HCT116 (cell line): ENCODE results near the gene SMAD7.

Experiments used
- EZH2phosphoT487 ChIP-seq: fragments of 200-600 bp; IDR thresholded peaks from 2 replicates; pipeline ENCODE4 v1.6.1; 2018; ENCODE audit warnings: antibody characterized with exemption, borderline replicate concordance
- RAD21 ChIP-seq: IDR thresholded peaks from 2 replicates; pipeline ENCODE4 v1.6.1; 2012; ENCODE audit warnings: low read depth, mild to moderate bottlenecking
- TF ChIP-seq, protein P1 (sequence below): IDR thresholded peaks from 2 replicates; pipeline ENCODE4 v1.6.1; 2012

DNA sequence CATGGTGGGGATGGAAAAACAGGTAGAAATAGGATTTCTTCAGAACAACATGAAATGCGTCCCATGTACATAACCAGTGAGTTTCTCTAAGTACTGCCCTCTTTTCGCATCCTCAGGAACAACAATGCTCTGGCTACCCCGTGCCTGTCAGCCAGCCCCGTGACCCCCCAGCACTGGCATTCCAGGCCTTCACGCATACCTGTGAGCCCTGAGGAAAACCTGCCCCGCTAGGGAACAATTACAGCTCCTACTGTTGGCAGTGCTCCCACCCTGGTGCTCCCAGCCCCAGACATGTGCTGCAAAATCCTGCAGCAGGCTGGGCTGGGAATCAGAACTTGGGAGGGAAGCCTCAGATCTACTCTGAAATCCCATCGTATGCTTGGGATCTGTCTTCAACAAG lies 9.1 kb downstream of the SMAD7 start:
- TF ChIP-seq EZH2phosphoT487 (no peak), RAD21 (no peak)
- TF ChIP-seq, protein P1, sequence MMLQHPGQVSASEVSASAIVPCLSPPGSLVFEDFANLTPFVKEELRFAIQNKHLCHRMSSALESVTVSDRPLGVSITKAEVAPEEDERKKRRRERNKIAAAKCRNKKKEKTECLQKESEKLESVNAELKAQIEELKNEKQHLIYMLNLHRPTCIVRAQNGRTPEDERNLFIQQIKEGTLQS: no peak
